ENCODE measurements around the gene GPS2.
"Not testable (repeated sequence)": the region's sequence is repeated elsewhere in the genome, so short reads cannot be mapped to it uniquely, and the experiment has no call there.

The GPS2 gene

DNA sequence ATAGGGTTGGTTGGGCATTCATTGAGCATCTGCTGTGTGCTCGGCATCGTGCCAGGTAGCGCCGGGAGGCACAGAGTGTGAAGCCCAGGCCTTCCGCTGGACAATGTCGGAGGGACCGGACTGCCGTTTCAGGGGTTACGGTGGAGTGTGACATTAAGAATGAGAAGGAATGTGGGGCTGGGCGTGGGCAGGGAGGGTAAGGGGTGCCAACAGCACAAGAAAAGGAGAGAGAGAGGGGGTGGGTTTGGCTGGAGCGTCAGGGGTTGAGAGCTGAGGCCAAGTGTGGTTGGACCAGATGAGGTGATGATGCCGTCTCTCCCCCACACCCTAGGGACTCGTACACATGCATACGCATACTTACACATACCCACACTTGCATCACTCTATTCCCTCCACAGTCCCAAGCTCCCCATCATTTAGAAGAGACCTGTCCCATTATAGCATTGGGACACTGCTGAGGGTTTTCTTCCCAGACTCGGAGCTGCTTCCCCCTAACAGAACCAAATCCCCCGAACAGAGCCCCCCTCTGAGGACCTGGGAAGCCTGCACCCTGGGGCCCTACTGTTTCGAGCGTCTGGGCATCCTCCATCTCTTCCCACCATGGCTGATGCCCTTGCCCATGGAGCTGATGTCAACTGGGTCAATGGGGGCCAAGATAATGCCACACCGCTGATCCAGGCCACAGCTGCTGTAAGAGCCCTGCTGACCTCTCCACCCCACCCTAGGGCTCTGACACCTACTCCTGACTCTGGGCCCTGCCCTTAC, 33.5 kb upstream of the GPS2 start:
- H3K4me3 ChIP-seq (ENCODE audit: low read length): no peak overlapping the region
- no peak for DNase-seq (ENCODE audit: low read depth)
- TF ChIP-seq, protein P1, sequence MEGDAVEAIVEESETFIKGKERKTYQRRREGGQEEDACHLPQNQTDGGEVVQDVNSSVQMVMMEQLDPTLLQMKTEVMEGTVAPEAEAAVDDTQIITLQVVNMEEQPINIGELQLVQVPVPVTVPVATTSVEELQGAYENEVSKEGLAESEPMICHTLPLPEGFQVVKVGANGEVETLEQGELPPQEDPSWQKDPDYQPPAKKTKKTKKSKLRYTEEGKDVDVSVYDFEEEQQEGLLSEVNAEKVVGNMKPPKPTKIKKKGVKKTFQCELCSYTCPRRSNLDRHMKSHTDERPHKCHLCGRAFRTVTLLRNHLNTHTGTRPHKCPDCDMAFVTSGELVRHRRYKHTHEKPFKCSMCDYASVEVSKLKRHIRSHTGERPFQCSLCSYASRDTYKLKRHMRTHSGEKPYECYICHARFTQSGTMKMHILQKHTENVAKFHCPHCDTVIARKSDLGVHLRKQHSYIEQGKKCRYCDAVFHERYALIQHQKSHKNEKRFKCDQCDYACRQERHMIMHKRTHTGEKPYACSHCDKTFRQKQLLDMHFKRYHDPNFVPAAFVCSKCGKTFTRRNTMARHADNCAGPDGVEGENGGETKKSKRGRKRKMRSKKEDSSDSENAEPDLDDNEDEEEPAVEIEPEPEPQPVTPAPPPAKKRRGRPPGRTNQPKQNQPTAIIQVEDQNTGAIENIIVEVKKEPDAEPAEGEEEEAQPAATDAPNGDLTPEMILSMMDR (conservative IDR thresholded peaks at IDR 0.05; ENCODE audit: low read depth, low read length): no peak

DNA sequence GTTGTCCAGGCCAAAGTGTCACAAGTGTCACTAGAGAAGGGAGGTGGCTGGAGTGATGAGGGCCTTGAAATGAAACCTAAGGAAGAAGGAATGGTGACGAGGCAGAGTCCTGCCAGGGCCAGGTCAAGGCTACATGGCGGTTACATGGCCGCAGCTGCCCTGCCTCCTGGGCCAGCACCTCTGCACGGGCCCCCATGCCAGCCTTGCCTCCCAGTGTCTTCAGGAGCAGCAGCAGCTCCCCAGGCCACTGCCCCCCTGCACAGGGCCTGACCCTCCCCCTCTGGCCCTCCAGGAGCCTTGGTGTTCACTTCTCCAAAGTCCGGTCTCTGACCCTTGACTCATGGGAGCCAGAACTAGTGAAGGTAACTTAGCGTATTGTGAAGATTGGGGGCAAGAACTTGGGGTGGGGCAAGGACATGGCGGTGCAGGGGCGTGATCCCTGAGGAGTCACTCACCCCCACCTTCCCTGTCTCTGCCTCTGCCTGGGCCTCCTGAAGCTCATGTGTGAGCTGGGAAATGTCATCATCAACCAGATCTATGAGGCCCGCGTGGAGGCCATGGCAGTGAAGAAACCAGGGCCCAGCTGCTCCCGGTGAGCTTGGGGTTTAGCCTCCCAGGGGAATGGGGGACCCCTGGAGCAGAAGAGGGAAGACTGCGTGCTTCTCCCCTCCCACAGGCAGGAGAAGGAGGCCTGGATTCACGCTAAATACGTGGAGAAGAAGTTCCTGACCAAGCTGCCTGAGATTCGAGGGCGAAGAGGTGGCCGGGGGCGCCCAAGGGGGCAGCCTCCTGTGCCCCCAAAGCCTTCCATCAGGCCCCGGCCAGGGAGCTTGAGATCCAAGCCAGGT, 32.7 kb upstream of the GPS2 start:
- no peak for DNase-seq (ENCODE audit: low read depth)
- no peak overlapping the region for H3K4me3 ChIP-seq (ENCODE audit: low read length)
- TF ChIP-seq, protein P1 (conservative IDR thresholded peaks at IDR 0.05; ENCODE audit: low read depth, low read length): no peak

DNA sequence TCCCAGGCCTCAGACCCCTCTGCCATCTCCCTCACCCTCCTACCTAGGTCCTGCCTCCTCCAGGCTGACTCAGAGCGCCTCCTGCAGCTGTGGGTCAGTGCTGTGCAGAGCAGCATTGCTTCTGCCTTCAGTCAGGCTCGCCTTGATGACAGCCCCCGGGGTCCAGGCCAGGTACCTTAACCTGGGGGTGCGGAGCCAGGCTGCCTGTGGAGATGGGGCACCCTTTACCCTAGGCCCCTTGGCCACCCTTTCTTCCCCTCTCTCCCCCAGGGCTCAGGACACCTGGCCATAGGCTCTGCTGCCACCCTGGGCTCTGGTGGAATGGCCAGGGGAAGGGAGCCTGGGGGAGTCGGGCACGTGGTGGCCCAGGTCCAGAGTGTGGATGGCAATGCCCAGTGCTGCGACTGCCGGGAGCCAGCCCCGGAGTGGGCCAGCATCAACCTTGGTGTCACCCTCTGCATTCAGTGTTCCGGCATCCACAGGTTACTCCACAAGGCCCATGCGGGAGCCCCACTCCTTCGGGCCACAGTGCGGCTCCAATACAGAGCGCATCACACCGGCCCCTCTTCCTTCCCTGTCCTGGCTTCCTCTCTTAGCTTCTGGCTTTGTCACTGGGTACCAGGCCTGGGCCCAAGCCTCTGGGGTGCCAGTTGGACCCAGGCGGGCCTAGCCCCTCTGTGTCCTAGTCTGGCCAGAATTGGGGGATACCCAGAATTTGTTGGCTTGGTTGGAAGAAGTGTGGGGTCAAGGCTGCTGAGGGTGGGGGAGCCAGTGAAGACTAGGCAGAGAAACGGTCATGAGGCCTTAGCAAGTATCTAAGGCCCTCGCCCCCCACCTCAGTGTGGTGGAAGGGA, 31.8 kb upstream of the GPS2 start:
- DNase-seq (ENCODE audit: low read depth): no peak
- TF ChIP-seq, protein P1 (conservative IDR thresholded peaks at IDR 0.05; ENCODE audit: low read depth, low read length): no peak
- no peak overlapping the region for H3K4me3 ChIP-seq (ENCODE audit: low read length)

DNA sequence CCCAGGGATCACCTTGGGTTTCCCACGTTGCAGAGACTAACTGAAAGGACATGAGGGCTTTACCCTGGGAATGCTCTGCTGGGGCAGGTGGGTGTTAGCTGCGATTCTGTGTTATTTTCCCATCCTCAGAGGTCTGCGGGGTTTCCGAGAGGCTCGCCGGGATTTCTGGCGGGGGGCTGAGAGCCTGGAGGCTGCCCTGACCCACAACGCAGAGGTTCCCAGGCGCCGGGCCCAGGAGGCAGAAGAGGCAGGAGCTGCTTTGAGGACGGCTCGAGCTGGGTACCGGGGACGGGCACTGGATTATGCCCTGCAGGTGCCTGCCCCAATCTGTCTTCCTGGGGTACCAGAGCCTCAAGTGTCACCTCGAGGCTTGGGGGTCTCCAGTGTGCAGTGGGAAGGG, 28.1 kb upstream of the GPS2 start:
- H3K4me3 ChIP-seq (ENCODE audit: low read length): no peak overlapping the region
- DNase-seq (ENCODE audit: low read depth): no peak
- TF ChIP-seq, protein P1 (conservative IDR thresholded peaks at IDR 0.05; ENCODE audit: low read depth, low read length): no peak

DNA sequence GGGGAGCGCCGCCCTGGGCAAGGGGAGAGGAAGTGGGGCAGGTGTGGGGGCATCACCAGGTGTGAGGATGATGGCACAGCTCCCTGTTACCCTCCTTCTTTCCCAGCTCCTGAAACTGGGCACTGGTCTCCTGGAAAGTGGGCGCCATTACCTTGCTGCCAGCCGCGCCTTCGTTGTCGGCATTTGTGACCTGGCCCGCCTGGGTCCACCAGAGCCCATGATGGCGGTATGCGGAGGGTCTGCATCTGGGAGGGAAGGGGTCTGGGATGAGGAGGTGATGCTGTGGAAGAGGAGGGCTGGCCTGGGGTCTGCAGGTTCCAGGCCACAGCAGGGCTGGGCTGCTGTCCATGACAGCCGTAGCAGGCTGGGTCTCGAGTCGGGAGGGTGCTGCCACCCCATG, 26.7 kb upstream of the GPS2 start:
- TF ChIP-seq, protein P1 (conservative IDR thresholded peaks at IDR 0.05; ENCODE audit: low read depth, low read length): no peak

DNA sequence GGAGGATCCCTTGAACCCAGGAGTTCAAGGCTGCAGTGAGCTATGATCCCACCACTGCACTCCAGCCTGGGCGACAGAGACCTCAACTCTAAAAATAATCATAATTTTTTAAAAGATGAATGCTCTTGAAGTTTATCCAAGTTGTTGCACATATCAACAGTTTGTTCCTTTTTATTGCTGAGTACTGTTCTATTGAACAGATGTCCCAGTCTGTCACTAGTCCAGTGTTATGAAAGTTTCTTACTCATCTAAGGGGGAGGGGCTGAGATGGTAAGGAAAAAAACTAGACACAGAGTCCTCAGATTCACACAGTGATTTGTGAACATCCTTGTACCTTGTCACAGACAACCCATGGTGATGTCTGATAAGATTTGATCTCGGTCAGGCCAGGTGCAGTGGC, 25.0 kb upstream of the GPS2 start:
- H3K4me3 ChIP-seq (ENCODE audit: low read length): no peak overlapping the region
- TF ChIP-seq, protein P1 (conservative IDR thresholded peaks at IDR 0.05; ENCODE audit: low read depth, low read length): no peak
- DNase-seq (ENCODE audit: low read depth): no peak

More for the DNA sequence above, 26.7 kb upstream of the GPS2 start:
- no peak for DNase-seq (ENCODE audit: low read depth)
- H3K4me3 ChIP-seq (ENCODE audit: low read length): no peak overlapping the region

DNA sequence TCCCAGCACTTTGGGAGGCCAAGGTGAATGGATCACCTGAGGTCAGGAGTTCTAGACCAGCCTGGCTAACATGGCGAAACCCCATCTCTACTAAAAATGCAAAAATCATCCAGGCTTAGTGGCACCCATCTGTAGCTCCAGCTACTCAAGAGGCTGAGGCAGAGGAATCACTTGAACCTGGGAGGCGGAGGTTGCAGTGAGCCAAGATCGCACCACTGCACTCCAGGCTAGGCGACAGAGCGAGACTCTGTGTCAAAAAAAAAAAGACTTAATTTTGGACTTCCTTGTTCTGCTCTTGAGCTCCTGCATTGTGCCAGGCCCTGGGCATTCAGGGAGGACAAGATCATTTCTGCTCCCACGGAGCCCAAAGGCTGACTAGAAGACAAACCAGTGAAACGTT, 22.4 kb upstream of the GPS2 start:
- not testable (repeated sequence) for H3K4me3 ChIP-seq (ENCODE audit: low read length); DNase-seq (ENCODE audit: low read depth)

All from retinal pigment epithelial cell (primary cell).